Colon (tissue), 2 donors: ENCODE results near the gene SERPINE2.

Source experiments
- FAIRE-seq: peaks from 2 replicates; lab custom pipeline; 2012; peaks lifted over from hg19 to GRCh38; lab: Jason Lieb, UNC
- donor health status: control.
- donor health status: control.

The SERPINE2 gene, protein sequence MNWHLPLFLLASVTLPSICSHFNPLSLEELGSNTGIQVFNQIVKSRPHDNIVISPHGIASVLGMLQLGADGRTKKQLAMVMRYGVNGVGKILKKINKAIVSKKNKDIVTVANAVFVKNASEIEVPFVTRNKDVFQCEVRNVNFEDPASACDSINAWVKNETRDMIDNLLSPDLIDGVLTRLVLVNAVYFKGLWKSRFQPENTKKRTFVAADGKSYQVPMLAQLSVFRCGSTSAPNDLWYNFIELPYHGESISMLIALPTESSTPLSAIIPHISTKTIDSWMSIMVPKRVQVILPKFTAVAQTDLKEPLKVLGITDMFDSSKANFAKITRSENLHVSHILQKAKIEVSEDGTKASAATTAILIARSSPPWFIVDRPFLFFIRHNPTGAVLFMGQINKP

DNA sequence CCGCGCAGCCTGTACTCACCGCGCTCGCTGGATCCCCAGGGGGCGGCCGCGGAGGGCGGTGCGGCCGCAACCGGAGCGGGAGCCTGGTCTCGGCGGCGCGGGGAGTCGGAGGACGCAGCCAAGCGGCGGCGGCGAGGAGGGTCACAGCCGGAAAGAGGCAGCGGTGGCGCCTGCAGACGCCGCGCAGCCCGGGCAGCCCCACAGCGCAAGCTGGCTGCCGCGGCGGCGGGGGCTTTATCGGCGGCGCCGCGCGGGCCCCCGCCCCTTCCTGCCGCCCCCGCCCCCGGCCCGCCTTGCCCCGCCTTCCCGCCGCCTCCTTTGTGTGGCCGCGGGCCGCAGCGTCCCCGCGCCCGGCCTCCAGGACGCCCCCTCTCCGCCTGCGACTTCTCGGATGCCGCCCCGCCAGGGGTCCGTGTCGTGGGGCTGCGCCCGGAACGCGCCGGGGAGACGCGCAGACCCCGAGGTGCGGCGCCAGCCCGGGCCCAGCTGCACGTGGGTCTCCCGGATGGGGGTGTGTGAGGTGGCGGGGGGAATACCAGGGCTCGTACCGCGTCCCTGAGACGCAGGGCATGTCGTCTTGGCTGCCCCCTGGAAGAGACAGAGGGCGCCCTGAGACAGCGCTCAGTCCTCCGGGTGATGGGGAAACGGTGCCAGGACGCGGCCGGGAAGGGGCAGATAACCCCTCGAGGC, at the start of gene SERPINE2:
Gene SERPINE2 (minus strand): TSS at position 207 of the 690 bp plus-strand sequence. CDS start 37,386 bp downstream, outside the sequence.
- no peak for FAIRE-seq

DNA sequence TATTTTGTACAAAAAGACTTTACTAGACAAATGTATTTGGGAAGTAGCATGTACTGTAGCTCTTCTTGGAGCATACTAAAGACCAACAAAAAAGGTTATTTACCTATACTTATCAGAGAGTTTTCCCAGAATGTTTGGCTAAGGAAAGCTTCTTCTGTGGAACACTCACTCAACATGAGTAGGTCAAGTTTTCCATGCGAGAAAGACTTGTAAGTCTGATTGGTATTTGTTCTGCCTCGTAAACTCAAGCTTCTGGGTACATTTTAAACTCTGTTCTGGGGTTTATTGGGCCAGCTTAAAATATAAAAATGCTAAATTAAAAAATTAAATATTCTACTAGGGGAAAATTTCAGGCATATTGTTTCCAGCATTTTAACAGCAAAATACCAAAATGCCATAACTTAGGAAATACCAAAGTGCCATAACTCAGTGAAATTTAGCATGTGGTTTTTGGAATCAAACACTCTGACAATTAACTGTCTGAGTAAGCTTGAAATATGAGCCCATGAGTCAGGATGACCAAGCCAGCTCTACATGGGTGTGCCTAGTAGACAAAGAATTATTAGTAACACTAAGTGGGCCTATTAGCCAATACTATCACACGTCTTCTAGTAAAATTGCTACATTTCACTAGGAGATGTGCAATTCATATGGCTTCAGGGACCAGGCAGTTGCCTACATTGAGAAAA, 47.3 kb upstream of the SERPINE2 start:
- FAIRE-seq: no peak

DNA sequence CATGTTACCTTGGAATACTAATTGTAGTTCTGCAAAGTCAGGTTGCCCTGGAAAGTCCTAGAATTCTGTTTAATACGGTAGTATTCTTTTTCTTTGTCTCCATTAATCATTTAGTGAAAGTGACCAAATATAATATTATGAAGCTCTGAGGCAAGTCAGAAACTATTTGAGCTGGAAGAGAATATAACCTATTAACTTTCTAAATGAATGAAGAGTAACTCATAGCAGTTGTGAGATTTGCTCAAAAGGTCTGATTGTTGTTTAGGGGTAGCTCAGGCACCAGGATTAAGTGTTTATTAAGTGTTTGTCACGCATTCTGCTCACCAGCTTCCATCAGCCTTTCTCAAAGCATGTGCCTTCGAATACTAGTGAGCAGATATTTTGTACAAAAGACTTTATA, 46.7 kb upstream of the SERPINE2 start:
- FAIRE-seq: no peak

DNA sequence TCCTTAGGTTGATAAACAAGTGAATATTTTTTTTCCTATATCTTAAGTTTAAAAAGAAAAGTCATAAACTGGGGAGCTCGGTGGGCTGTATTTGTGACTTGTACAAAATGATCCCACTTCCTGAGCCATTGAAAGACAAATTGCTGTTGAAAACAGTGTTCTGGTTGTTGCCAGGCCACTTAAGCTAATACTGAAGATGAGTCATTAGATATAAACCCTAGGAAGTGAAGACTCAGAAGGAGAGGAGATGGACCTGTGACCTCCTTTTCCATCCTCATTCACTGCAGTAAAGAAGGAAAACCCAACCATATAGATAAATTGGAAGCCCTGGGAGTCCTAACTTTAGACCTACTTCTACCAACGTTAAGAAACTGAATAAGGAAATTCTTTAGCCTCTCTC, 46.2 kb upstream of the SERPINE2 start:
- no peak for FAIRE-seq

DNA sequence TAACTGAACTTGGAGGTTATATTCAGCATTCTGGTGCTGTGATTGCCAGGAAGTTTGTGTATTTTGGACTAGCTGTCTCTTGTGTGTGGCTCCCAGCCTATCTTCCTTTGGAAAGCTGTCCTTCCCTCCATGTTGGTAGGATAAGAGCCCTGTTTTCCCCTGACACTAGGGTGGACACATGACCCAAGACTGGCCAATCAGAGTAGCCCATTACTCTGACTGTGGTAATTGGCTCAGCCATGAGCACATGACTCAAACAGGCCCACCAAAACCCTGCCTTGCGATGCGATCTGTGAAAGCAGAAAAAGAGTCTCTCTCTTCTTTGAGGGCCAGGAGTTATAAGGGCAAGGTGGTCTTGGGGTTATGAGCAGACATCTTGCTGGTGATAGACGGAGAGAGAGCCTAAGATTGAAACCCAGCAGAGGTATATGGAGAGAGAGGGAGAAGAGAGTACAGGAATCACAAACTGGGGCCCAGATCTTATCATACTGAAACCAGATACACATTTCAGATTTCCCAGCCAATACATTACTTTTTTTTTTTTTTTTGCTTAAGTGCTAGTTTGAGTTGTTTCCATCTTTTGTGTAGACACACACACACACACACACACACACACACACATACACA, 45.3 kb upstream of the SERPINE2 start:
- FAIRE-seq: no peak

DNA sequence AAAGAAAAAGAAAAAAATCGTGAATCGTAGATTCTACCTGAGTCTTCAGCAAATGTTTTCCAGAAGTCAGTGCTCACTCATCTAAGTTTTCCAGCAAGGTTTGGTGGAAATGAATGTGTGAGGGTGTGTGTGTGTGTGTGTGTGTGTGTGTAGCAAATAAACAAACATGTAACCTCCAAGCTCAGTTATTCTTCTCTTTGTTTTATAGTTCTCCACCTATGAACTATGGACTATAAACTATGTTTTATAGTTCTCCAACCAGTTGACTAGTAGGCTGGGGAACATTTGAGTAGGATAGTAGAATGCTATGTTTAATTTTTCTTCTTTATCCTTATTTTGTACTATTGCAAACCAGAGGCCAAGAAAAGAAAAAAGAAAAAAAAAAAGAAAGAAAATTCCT, 44.6 kb upstream of the SERPINE2 start:
- peak; percentile 83 for FAIRE-seq

DNA sequence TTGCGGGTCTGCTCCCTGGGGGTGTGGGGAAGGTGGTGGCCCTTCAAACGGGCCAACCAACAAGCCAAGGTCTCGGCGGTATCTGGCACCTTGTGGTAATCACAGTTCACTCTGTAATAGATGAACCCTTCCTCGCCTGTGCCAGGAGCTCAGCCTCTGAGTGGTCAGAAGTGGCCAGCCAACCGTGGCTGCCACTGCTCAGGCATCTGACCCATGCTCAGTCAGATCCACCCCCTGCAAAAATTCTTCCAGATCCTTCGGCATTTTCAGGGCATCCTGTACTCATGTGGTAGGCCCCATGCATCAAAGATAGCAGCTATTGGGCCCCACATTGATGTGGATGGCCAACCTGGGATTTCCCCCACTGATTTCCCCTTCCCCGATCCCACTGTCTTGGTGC, 39.6 kb upstream of the SERPINE2 start:
- FAIRE-seq: no peak

DNA sequence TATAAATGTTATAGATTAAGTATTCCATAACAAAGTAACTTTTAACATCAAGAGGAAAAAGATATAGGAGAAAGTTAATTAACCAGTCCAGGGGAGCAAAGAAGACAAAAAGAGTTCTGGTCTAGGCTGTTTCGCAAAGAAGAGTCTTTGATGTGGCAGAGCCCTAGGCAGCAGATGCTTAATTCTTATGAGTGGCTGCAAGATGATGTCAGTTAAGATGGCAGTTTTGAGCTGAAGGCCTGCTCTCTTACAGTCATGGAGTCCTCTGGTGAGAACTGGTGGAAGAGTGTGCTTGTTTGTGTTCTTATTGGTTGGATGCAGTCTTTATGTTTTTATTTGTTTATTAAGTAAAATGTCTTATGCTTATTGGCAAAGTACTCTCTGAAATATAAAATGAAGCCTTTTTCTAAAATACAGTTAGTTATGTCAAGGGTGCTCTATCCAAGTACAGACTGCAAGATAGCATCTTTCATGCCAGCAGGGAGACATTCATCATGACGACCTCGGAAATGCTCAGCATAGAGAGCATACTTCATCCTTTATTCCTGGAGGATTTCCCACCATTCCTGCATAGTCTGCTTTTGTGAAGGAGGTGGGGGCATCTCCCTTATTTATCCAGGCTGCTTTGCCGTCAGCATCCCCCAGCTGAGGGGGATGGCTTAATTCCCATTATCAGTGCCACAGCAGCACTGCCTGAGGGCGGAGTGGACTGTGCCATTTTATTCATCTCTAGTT, 38.9 kb upstream of the SERPINE2 start:
- FAIRE-seq: no peak

DNA sequence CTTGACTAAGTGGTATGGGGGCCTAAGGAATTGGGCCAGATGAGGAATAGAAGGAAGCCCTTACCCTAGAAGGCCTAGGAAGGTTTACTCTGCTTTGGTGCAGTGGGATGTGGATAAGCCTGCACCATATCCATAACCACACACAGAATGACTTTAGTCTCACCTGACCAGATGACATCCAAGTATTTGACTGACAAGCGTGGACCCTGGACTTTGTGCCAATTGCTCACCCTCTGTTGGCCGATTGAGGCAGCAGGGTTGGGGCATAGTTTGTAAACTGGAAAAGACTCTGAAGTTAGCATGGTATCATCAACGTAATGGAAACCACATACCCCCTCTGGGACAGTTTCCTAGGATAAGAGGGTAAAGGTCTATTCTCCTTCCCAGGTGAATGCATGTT, 36.5 kb upstream of the SERPINE2 start:
- FAIRE-seq: no peak

DNA sequence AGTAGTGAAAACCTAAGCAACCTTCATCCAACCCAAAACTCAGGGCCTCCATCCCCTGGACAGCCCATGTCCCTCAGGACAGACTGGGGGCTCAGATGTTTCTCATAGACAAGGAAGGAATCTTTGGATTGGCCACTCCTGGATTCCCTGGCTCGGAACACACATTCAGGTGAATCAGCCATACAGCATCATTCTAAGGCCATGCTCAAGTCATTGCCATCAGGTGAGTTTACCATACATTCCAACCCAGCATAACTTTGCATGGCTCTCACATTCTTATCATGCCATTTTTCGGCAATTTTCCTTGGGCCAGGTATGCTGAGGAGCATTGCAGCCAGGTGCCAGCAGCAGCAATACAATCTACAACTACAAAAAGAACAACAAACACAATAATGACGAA, 34.6 kb upstream of the SERPINE2 start:
- FAIRE-seq: no peak

DNA sequence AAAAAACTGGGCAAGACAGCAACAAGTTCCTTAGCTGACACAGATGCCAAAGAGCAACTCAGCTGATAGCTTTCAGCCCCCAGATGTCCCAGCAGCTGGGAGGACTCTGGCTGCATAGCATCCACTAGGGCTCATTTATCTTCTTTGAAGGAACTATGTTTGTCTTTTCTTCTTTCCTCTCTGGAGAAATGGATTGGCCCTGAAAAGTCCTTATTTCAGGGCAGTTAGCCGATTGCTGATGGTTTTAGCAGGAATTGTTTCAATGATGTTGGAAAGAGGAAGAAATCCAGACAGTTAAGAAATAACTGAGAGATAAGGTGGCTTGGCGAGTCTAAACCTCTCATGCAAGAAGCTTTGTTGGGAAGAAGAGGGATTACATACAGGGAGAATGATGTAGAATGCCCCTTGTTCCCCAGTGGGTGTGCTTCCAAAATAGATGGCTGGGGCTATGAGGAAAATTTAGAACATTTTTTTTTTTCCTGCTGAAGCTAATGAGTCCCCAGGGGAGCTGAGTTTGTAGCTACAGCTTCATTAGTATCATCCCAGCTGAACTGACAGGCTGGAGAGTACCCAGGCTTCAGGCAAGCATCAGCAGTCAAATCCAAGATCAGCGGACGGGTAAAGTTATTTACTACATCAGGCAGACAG, 33.6 kb upstream of the SERPINE2 start:
- no peak for FAIRE-seq

DNA sequence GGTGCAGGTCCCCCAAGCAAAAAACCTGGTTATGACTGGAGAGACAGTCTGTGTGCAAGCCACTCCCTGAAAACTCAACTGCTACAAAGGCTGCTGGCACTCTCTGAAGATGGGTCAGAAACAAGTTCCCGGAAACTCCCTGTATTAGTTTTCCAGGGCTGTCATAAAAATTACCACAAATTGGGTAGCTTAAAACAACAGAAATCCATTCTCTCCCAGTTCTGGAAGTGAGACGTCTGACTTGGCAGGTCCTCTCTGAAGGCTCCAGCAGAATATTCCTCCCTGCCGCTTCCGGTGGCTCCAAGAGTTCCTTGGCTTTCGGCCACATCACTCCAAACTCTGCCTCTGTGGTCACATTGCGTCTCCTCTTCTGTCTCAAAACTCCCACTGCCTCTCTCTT, 30.1 kb upstream of the SERPINE2 start:
- no peak for FAIRE-seq

DNA sequence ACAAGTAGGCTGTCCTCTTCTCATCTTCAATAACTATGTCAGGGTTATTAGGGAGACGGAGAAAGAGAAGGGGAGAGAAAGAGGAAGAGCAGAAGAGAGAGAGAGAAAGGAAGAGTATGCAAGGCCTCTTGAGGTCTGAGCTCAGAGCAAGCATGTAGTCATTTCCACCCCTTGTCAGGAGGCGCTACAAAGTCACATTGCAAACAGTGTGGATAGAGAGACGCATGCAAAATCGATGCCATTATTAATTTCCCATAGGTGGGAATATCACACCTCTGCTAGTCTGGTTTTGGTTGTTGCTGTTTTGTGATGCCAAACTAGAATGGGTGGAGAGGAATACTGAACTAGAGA, 24.2 kb upstream of the SERPINE2 start:
- FAIRE-seq: no peak

DNA sequence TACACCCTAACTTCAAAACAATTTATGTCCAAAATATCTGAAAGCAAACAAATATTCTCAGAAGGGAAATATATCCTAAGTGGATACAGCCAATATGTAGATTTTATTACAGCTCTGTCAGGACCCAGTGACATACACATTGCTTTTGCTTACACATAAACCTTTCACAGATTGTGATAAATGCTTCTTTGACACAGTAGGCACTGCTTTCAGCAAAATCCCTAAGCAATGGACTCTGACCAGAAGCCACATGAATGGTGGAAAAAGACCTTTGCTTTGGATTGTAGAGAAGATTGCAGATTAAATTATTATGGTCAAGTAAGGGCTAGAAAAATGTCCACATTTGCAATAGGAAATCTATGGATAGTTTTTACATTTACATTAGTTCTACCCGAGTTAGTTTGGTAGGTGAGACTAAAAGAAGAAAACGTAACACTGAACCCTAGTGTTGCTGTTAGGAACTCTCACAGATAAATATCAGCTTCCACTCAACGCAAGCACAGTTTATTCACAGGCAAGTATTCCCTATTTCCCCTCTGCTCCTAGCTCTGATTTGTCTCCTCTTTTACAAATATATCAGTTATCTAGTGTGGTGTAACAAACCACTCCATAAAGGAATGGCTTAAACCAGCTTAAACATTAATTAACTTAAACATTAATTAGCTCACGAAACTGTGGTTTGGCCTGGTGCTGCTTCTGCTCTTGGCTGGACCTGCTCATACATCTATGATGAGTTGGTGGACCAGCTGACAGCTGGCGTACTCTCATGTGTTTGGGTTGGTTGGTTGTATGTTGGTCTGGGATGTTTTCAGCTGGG, 23.6 kb upstream of the SERPINE2 start:
- FAIRE-seq: no peak

DNA sequence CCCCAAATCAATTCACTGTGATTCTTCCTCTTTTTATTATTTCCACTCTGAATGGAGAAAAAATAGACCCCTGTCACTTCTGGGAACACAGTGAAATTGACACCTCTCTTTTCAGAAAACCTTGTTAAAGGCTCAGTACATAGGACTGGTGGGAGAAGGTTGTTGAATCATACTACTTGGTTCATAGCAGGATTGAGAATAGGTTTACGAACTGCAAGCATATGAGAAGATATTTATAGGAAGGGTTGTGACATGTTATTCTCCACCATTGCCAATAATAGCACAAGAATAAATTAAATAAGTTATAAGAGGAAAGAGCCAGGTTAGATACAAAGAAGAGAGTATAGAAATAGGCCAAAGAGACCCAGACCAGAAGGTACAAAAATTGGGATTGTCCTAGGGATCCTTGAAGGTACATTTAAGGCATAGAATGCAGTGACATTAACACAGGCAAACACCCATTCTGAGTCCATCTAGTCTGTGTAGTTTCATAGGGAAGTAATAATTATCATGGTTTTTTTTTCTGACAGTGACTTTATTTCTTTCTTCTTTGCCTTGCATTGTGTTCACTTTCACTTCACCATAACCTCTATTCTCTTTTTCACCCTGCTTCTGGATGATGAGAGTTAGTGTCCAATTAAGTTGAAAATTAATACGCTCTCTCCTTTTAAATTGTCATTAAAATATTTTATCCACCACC, 21.8 kb upstream of the SERPINE2 start:
- no peak for FAIRE-seq

DNA sequence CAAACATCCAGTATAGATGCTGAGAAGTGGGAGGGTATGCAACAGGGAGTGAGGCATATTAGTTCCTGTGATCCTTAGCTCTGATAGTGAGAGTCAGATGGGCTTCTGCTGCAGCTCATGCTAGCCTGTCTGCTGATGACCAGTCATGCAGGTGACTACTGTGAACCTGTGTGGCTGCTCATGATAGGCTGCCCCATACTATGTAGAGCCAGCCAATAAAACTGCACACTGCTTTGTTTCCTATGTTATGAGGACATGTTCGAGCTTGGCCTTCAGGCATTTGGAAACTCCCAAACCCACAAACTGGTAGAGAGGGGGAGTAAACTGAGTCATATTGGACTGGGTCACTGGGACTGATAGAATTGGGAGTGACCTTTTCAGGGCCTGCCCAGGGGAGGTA, 20.1 kb upstream of the SERPINE2 start:
- FAIRE-seq: no peak

DNA sequence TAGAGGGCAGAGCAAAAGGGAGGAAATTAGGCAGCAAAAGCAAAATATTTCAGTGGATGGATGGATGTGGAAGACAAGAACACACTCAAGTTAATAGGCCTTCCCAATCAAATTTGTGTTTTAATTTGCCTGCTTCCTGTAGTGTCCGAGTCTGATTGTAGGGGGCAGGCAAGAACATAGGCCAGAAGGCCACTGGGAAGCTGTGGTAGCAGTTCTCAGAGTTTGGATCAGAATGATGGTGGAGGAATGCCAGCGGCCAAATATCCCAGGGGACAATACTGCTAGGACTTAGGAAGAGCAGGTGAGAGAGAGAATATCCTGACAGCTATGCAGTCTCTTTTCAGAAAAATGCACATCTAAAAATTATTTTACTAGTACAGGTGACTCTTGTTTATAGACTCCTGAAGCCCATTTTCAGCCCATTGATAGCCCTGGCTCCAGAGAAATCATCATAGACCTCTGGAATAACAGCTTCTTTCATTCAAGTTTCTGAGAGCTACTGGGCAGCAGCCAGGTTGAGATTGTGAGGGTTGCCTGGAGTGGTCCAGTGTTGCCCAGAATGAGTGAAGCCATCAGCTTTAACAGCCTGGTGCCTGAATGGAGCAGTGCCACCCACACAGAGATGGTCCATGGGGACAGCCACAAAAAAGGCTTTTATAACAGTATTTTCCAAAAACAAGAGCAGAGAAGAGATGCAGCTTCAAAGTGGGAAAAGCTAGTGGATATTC, 19.1 kb upstream of the SERPINE2 start:
- FAIRE-seq: no peak

DNA sequence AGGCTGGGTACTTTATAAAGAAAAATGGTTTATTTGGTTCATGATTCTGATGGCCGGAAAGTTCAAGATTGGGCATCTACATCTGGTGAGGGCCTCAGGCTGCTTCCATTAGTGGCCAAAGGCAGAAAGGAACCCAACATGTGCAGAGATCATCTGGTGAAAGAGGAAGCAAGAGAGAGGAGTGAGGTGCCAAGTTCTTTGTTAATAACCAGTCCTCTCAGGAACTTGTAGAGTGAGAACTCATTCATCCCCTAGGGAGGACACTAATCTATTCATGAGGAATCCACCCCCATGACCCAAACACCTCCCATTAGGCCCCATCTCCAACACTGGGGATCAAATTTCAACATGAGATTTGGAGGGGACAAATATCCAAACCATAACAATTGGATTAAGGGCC, 17.8 kb upstream of the SERPINE2 start:
- no peak for FAIRE-seq

DNA sequence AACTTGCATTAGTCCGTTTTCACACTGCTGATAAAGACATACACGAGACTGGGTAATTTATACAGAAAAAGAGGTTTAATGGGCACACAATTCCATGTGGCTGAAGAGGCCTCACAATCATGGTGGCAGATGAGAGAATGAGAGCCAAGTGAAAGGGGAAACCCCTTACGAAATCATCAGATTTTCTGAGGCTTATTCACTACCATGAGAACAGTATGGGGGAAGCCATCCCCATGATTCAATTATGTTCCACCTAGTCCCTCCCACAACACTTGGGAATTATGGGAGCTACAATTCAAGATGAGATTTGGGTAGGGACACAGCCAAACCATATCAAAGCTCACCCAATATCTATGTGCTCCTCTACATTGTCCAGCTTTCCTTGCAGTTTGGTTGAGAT, 16.0 kb upstream of the SERPINE2 start:
- no peak for FAIRE-seq
